Liver (tissue), 9 donors: ENCODE results near the gene TBL1XR1. TPM values are rescaled to one million over a fixed set of nuclear protein-coding genes. Genes with fewer than 3 reads are reported as not detected.

Experiments used
- DNase-seq: peaks from one replicate; pipeline ENCODE4 v3.0.0-alpha.2; 2017; ENCODE audit warnings: low spot score
- H3K27ac ChIP-seq, 2 donors: one replicate each; pipeline ENCODE4 v1.7.0; 2013; ENCODE audit warnings: inconsistent platforms in 2 of 2, low read length in 2 of 2, control low read depth in 1 of 2, low read depth in 1 of 2, mild to moderate bottlenecking in 1 of 2
- H3K27me3 ChIP-seq, 4 donors: one replicate each; pipeline versions ENCODE4 v1.6.1 to v1.7.0; 2013; ENCODE audit warnings: low read length in 3 of 4, inconsistent platforms in 1 of 4, mild to moderate bottlenecking in 1 of 4, moderate library complexity in 1 of 4; ENCODE audit not compliant: control insufficient read depth in 4 of 4, insufficient read depth in 4 of 4
- H3K36me3 ChIP-seq, 4 donors: one replicate each; pipeline versions ENCODE4 v1.6.1 to v1.7.0; 2013; ENCODE audit warnings: low read length in 3 of 4, mild to moderate bottlenecking in 3 of 4, low read depth in 1 of 4, moderate library complexity in 1 of 4; ENCODE audit not compliant: control insufficient read depth in 4 of 4, insufficient read depth in 3 of 4
- H3K4me1 ChIP-seq, 4 donors: one replicate each; pipeline versions ENCODE4 v1.6.1 to v1.7.0; 2013; ENCODE audit warnings: low read length in 3 of 4, mild to moderate bottlenecking in 3 of 4, moderate library complexity in 1 of 4; ENCODE audit not compliant: control insufficient read depth in 4 of 4, insufficient read depth in 4 of 4
- H3K4me3 ChIP-seq, 3 donors: one replicate each; pipeline versions ENCODE4 v1.6.1 to v1.7.0; 2013; ENCODE audit warnings: low read length in 3 of 3, control low read depth in 1 of 3, low read depth in 1 of 3, mild to moderate bottlenecking in 1 of 3
- H3K9ac ChIP-seq, 2 donors: one replicate each; pipeline ENCODE4 v1.7.0; 2013; ENCODE audit warnings: low read length in 2 of 2, mild to moderate bottlenecking in 2 of 2, moderate library complexity in 2 of 2, control low read depth in 1 of 2, low read depth in 1 of 2
- H3K9me3 ChIP-seq, 4 donors: one replicate each; pipeline versions ENCODE4 v1.6.1 to v1.7.0; 2013; ENCODE audit warnings: low read length in 3 of 4; ENCODE audit not compliant: control insufficient read depth in 4 of 4
- FOXA1 ChIP-seq: IDR thresholded peaks from 2 replicates; pipeline ENCODE4 v1.6.1; 2016; ENCODE audit warnings: antibody characterized with exemption
- FOXA2 ChIP-seq: IDR thresholded peaks from 2 replicates; pipeline ENCODE4 v1.6.1; 2016; ENCODE audit warnings: antibody characterized with exemption
- HNF4A ChIP-seq, 2 donors: conservative IDR thresholded peaks; 2 replicates each; pipeline ENCODE4 v1.6.1; 2016; ENCODE audit warnings: antibody characterized with exemption in 2 of 2, mild to moderate bottlenecking in 2 of 2
- HNF4G ChIP-seq: IDR thresholded peaks from 2 replicates; pipeline ENCODE4 v1.6.1; 2016; ENCODE audit warnings: antibody characterized with exemption
- JUND ChIP-seq, 2 donors: IDR thresholded peaks; 2 replicates each; pipeline ENCODE4 v1.6.1; 2016; ENCODE audit warnings: antibody characterized with exemption in 2 of 2
- RXRA ChIP-seq, 2 donors: IDR thresholded peaks; 2 replicates each; pipeline ENCODE4 v1.6.1; 2017 to 2018; ENCODE audit warnings: antibody characterized with exemption in 2 of 2, mild to moderate bottlenecking in 1 of 2
- SP1 ChIP-seq: IDR thresholded peaks from 2 replicates; pipeline ENCODE4 v1.6.1; 2018; ENCODE audit warnings: antibody characterized with exemption, mild to moderate bottlenecking
- TAF1 ChIP-seq: conservative IDR thresholded peaks from 2 replicates; pipeline ENCODE4 v1.6.1; 2016; ENCODE audit warnings: antibody characterized with exemption, mild to moderate bottlenecking
- YY1 ChIP-seq: IDR thresholded peaks from 2 replicates; pipeline ENCODE4 v1.6.1; 2016; ENCODE audit warnings: antibody characterized with exemption, mild to moderate bottlenecking
- WGBS: extraction: QIAGEN DNeasy Blood & Tissue Kit; methylation state at CpG from one replicate; pipeline ENCODE4 v1.1.7; 2013; 5-methylcytosine and 5-hydroxymethylcytosine counted together
- polyA plus RNA-seq, 2 donors: library from polyadenylated mRNA; stranded (reverse) in 1 of 2; unstranded in 1 of 2; fragments of 200-250 nt in 1 of 2; fragments of >200 nt in 1 of 2; fragmentation: Nextera tagmentation in 1 of 2; extraction: Ambion mirVana in 1 of 2; gene quantifications; one replicate each; pipeline versions ENCODE4 v1.2.1 to v1.2.3, GENCODE V29; 2013 to 2015
- total RNA-seq, 2 donors: library from RNA; depleted of rRNA; stranded (reverse); fragments of >200 nt; gene quantifications; one replicate each; pipeline ENCODE4 v1.2.3, GENCODE V29; 2014
- TF ChIP-seq, protein P1 (sequence below): fragments of 150-350 bp; IDR thresholded peaks from 2 replicates; pipeline ENCODE4 v1.5.1; 2017; ENCODE audit warnings: improper control_type of control experiment, low read depth, low read length; ENCODE audit not compliant: missing input control
- TF ChIP-seq, protein P2 (sequence below): IDR thresholded peaks from 2 replicates; pipeline ENCODE4 v1.6.1; 2016; ENCODE audit warnings: antibody characterized with exemption
- TF ChIP-seq, protein P3 (sequence below): IDR thresholded peaks from 2 replicates; pipeline ENCODE4 v1.6.1; 2016; ENCODE audit warnings: antibody characterized with exemption
- TF ChIP-seq, protein P4 (sequence below): IDR thresholded peaks from 2 replicates; pipeline ENCODE4 v1.6.1; 2016; ENCODE audit warnings: antibody characterized with exemption, mild to moderate bottlenecking
- TF ChIP-seq, protein P5 (sequence below): IDR thresholded peaks from 2 replicates; pipeline ENCODE4 v1.6.1; 2016; ENCODE audit warnings: antibody characterized with exemption
- donor health status: healthy.
- donor health status: healthy.
- donor health status: healthy.
- donor health status: healthy.
- donor health status: healthy.

The TBL1XR1 gene
- total and polyA plus RNA-seq, 4 donors: 10.3 to 65.9 (median 33.2) TPM

DNA sequence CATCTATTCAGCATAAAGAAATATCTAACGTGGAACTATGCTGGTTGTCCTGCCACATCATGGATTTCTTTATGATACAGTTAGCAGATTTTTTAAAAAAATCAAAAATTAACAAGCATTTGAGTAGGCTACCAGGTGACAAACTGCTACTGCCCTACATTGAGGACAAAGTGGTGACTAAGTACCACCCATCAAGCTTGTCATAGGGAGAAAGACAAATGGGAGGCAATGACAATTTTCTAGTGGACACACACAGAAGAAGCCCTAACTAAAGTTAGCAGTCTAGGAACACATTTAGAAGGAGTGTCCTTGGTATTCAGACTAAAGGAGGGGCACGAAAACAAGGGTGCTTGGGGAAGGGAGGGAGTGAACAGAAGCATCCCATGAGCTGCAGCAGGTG, 131.2 kb downstream of the TBL1XR1 start:
- 96% methylated on average over 2 of the region's 2 CpGs for WGBS
- no peaks in the 10 kb centered on the region for H3K27me3 ChIP-seq
- H3K27ac ChIP-seq: no peak overlapping the region
- no peaks in the 10 kb centered on the region for H3K36me3 ChIP-seq
- H3K4me3 ChIP-seq: no peak overlapping the region
- no peak for DNase-seq
- H3K9me3 ChIP-seq: no peaks in the 10 kb centered on the region
- TF ChIP-seq, protein P1, sequence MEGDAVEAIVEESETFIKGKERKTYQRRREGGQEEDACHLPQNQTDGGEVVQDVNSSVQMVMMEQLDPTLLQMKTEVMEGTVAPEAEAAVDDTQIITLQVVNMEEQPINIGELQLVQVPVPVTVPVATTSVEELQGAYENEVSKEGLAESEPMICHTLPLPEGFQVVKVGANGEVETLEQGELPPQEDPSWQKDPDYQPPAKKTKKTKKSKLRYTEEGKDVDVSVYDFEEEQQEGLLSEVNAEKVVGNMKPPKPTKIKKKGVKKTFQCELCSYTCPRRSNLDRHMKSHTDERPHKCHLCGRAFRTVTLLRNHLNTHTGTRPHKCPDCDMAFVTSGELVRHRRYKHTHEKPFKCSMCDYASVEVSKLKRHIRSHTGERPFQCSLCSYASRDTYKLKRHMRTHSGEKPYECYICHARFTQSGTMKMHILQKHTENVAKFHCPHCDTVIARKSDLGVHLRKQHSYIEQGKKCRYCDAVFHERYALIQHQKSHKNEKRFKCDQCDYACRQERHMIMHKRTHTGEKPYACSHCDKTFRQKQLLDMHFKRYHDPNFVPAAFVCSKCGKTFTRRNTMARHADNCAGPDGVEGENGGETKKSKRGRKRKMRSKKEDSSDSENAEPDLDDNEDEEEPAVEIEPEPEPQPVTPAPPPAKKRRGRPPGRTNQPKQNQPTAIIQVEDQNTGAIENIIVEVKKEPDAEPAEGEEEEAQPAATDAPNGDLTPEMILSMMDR: no peak
- TF ChIP-seq, protein P2, sequence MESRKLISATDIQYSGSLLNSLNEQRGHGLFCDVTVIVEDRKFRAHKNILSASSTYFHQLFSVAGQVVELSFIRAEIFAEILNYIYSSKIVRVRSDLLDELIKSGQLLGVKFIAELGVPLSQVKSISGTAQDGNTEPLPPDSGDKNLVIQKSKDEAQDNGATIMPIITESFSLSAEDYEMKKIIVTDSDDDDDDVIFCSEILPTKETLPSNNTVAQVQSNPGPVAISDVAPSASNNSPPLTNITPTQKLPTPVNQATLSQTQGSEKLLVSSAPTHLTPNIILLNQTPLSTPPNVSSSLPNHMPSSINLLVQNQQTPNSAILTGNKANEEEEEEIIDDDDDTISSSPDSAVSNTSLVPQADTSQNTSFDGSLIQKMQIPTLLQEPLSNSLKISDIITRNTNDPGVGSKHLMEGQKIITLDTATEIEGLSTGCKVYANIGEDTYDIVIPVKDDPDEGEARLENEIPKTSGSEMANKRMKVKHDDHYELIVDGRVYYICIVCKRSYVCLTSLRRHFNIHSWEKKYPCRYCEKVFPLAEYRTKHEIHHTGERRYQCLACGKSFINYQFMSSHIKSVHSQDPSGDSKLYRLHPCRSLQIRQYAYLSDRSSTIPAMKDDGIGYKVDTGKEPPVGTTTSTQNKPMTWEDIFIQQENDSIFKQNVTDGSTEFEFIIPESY: no peak
- no peak for TF ChIP-seq JUND (IDR thresholded peaks at IDR 0.05)
- no peak for TF ChIP-seq FOXA1
- TF ChIP-seq, protein P3, sequence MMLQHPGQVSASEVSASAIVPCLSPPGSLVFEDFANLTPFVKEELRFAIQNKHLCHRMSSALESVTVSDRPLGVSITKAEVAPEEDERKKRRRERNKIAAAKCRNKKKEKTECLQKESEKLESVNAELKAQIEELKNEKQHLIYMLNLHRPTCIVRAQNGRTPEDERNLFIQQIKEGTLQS: no peak
- no peak for TF ChIP-seq TAF1
- no peak for TF ChIP-seq SP1
- TF ChIP-seq YY1: no peak
- TF ChIP-seq, protein P4, sequence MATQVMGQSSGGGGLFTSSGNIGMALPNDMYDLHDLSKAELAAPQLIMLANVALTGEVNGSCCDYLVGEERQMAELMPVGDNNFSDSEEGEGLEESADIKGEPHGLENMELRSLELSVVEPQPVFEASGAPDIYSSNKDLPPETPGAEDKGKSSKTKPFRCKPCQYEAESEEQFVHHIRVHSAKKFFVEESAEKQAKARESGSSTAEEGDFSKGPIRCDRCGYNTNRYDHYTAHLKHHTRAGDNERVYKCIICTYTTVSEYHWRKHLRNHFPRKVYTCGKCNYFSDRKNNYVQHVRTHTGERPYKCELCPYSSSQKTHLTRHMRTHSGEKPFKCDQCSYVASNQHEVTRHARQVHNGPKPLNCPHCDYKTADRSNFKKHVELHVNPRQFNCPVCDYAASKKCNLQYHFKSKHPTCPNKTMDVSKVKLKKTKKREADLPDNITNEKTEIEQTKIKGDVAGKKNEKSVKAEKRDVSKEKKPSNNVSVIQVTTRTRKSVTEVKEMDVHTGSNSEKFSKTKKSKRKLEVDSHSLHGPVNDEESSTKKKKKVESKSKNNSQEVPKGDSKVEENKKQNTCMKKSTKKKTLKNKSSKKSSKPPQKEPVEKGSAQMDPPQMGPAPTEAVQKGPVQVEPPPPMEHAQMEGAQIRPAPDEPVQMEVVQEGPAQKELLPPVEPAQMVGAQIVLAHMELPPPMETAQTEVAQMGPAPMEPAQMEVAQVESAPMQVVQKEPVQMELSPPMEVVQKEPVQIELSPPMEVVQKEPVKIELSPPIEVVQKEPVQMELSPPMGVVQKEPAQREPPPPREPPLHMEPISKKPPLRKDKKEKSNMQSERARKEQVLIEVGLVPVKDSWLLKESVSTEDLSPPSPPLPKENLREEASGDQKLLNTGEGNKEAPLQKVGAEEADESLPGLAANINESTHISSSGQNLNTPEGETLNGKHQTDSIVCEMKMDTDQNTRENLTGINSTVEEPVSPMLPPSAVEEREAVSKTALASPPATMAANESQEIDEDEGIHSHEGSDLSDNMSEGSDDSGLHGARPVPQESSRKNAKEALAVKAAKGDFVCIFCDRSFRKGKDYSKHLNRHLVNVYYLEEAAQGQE: no peak
- H3K4me1 ChIP-seq: peaks cover 0 to 3% (median 3%) of the 10 kb centered on the region in 4 donors
- H3K9ac ChIP-seq: no peak overlapping the region

DNA sequence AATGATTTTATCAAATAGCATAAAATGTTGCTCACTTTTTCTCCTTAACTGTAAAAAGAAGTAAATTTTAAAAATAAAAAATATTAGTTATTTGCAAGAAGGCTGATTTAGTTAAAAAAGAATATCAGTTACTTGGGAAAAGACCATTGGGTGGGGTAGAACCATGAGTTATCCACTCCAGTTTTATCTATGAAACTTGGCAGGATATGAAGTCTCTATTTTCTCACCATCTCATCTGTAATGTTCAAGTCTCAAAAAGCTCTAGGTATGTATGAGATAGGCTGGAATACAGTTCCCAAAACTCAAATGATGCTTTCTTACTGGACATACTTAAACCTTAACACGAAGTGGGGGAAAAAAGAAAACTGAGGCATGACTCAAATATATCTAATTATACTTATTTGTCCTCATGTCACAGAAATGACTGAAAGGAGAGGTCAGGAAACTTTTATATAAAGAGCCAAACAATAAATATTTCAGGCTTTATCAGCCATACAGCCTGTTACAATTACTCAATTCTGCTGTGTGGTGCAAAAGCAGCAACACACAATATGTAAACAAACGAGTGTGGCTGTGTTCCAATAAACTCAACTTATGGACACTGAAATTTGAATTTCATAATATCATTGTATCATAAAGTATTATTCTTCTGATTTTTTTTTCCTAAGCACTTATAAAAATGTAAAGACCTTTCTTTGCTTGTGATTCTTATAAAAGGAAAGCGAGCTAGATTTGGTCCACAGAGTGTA, 131.8 kb downstream of the TBL1XR1 start:
- H3K9ac ChIP-seq: no peak overlapping the region
- TF ChIP-seq, protein P2: no peak
- TF ChIP-seq, protein P5, sequence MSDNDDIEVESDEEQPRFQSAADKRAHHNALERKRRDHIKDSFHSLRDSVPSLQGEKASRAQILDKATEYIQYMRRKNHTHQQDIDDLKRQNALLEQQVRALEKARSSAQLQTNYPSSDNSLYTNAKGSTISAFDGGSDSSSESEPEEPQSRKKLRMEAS: no peak
- TF ChIP-seq, protein P4: no peak
- TF ChIP-seq HNF4G (no peak), FOXA2 (no peak), RXRA (IDR thresholded peaks at IDR 0.05) (no peak), HNF4A (conservative IDR thresholded peaks at IDR 0.05) (no peak)
- 73% methylated on average over 3 of the region's 3 CpGs for WGBS
- no peaks in the 10 kb centered on the region for H3K36me3 ChIP-seq
- no peak overlapping the region for H3K4me3 ChIP-seq
- DNase-seq: no peak
- no peaks in the 10 kb centered on the region for H3K27me3 ChIP-seq
- H3K27ac ChIP-seq: no peak overlapping the region
- H3K9me3 ChIP-seq: no peaks in the 10 kb centered on the region
- peaks cover 0 to 4% (median 3%) of the 10 kb centered on the region in 4 donors for H3K4me1 ChIP-seq
